ENCODE measurements around the gene BCLAF3. TPM values are rescaled to one million over a fixed set of nuclear protein-coding genes. Genes with fewer than 3 reads are reported as not detected.

Gene BCLAF3
- total and polyA plus RNA-seq, 2 of the 4 experiments (the other 2 are of a cell fraction): 1.6 TPM

DNA sequence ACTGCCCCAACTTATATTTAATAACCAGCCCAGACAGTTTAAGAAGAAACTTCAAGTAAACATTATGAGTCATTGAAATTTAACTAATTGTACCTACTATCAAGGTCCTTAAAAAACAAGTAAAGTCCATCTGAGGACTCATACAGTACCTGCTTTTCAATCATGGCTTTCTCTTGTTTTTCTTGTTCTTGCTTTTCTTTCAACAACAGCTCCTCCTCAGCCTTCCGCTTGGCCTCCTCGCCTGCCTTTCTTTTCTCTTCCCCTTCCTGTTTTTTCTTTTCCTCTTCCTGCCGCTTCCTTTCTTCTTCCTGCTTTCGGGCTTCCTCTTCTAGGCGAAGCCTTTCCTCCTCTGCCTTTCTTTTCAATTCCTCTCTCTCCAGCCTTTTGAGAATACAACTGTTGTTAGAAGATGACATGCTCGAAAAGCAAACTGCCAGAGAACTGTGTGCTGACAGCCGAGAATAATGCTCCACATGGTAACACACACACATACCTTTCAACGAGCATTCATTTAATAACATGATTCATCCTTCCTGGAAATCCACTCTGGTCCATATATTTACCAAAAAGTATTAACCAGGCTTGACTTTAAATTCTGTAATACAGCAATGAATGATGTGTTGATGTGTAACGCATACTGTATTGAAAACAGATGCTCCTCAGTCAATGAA lies 25.2 kb upstream of the BCLAF3 start:
- Histone ChIP-seq H2BK120ac (ENCODE audit: low read depth, low read length) (no peak overlapping the region), H2BK5ac (ENCODE audit: low read depth, low read length, poor library complexity, severe bottlenecking) (no peak overlapping the region), H3K79me1 (ENCODE audit: low read depth in 1 of 2, low read length in 2 of 2) (no peaks in the 10 kb centered on the region), H3K9ac (ENCODE audit: low read depth, low read length) (no peak overlapping the region), H3K4me3 (ENCODE audit: insufficient read depth, low read depth, low read length) (no peak overlapping the region), H3K4me1 (ENCODE audit: control insufficient read depth, insufficient read depth, low read length) (no peaks in the 10 kb centered on the region), H4K5ac (ENCODE audit: low read depth, low read length) (no peak overlapping the region), H3K4me2 (ENCODE audit: low read depth, low read length) (no peak overlapping the region), H3K27me3 (ENCODE audit: control insufficient read depth, insufficient read depth, low read length) (peaks cover 12% of the 10 kb centered on the region), H2AK5ac (ENCODE audit: low read depth, low read length) (no peak overlapping the region), H3K9me3 (ENCODE audit: control insufficient read depth, insufficient read depth, low read length) (peaks cover 13% of the 10 kb centered on the region), H3K56ac (ENCODE audit: extremely low read depth, insufficient read depth, low read length) (no peak overlapping the region), H2BK15ac (ENCODE audit: low read depth, low read length) (no peak overlapping the region), H3K4ac (ENCODE audit: low read depth, low read length) (no peak overlapping the region), H4K8ac (ENCODE audit: low read depth in 2 of 2, low read length in 2 of 2) (no peak overlapping the region), H2AK9ac (replicated peaks; ENCODE audit: low read depth, low read length, poor library complexity) (no peak overlapping the region), H4K91ac (ENCODE audit: insufficient read depth, low read depth, low read length) (no peak overlapping the region), H3K9me1 (ENCODE audit: insufficient read depth, low read length) (no peaks in the 10 kb centered on the region), H2BK20ac (ENCODE audit: low read depth, low read length) (no peak overlapping the region), H2AFZ (replicated peaks; ENCODE audit: low read length, poor library complexity) (no peak overlapping the region), H3K23ac (ENCODE audit: low read depth, low read length) (no peak overlapping the region), H3K18ac (ENCODE audit: low read depth, low read length) (no peak overlapping the region), H3K14ac (replicated peaks; ENCODE audit: low read depth, low read length) (no peak overlapping the region), H3K36me3 (ENCODE audit: control insufficient read depth, insufficient read depth, low read length) (no peaks in the 10 kb centered on the region), H3K27ac (ENCODE audit: insufficient read depth, low read length) (no peak overlapping the region), H4K20me1 (ENCODE audit: insufficient read depth, low read length) (no peaks in the 10 kb centered on the region)
- DNase-seq (no peak), ATAC-seq (ENCODE audit: low read depth) (no peak)
- in situ Hi-C loops (cut with MboI; ENCODE audit: low sequenced_read_pairs) (no loop called here), intact Hi-C loops (cut with micrococcal nuclease) (no loop called here), dilution Hi-C loops (cut with HindIII; ENCODE audit: low sequenced_read_pairs, unreplicated experiment) (no loop called here)
- WGBS, 2 experiments (ENCODE audit: extremely low coverage in 2 of 2, insufficient read length in 1 of 2): no CpG with 5 or more reads among the region's 9 CpGs
- POLR2A ChIA-PET (ENCODE audit: unreplicated experiment): no interaction called here
- no TSS peak for BruUV-seq (replicated peaks)
- TF ChIP-seq RFX5 (IDR thresholded peaks at IDR 0.05; ENCODE audit: low read depth, low read length) (no peak), FOS (IDR thresholded peaks at IDR 0.05; ENCODE audit: low read depth, low read length) (no peak), MXI1 (IDR thresholded peaks at IDR 0.05; ENCODE audit: borderline replicate concordance, low read depth, low read length) (no peak), POLR2A (IDR thresholded peaks at IDR 0.05; ENCODE audit: low read depth, low read length) (no peak), MAFK (IDR thresholded peaks at IDR 0.05; ENCODE audit: low read depth, low read length) (no peak), NFE2L2 (IDR thresholded peaks at IDR 0.05; ENCODE audit: low read depth, low read length) (no peak), BHLHE40 (IDR thresholded peaks at IDR 0.05; ENCODE audit: low read depth, low read length) (no peak), CEBPB (IDR thresholded peaks at IDR 0.05; ENCODE audit: low read depth, low read length) (no peak), RCOR1 (IDR thresholded peaks at IDR 0.05; ENCODE audit: insufficient replicate concordance, low read length) (no peak), SMC3 (IDR thresholded peaks at IDR 0.05; ENCODE audit: low read depth, low read length) (no peak), CHD1 (IDR thresholded peaks at IDR 0.05; ENCODE audit: low read depth, low read length) (no peak), RAD21 (IDR thresholded peaks at IDR 0.05; ENCODE audit: low read length) (no peak), MAZ (IDR thresholded peaks at IDR 0.05; ENCODE audit: borderline replicate concordance, low read depth, low read length) (no peak)
- TF ChIP-seq, protein P1, sequence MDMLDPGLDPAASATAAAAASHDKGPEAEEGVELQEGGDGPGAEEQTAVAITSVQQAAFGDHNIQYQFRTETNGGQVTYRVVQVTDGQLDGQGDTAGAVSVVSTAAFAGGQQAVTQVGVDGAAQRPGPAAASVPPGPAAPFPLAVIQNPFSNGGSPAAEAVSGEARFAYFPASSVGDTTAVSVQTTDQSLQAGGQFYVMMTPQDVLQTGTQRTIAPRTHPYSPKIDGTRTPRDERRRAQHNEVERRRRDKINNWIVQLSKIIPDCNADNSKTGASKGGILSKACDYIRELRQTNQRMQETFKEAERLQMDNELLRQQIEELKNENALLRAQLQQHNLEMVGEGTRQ (IDR thresholded peaks at IDR 0.05; ENCODE audit: low read depth, low read length): no peak
- TF ChIP-seq, protein P2, sequence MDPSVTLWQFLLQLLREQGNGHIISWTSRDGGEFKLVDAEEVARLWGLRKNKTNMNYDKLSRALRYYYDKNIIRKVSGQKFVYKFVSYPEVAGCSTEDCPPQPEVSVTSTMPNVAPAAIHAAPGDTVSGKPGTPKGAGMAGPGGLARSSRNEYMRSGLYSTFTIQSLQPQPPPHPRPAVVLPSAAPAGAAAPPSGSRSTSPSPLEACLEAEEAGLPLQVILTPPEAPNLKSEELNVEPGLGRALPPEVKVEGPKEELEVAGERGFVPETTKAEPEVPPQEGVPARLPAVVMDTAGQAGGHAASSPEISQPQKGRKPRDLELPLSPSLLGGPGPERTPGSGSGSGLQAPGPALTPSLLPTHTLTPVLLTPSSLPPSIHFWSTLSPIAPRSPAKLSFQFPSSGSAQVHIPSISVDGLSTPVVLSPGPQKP (IDR thresholded peaks at IDR 0.05; ENCODE audit: borderline replicate concordance, low read depth, low read length): no peak
- TF ChIP-seq, protein P3, sequence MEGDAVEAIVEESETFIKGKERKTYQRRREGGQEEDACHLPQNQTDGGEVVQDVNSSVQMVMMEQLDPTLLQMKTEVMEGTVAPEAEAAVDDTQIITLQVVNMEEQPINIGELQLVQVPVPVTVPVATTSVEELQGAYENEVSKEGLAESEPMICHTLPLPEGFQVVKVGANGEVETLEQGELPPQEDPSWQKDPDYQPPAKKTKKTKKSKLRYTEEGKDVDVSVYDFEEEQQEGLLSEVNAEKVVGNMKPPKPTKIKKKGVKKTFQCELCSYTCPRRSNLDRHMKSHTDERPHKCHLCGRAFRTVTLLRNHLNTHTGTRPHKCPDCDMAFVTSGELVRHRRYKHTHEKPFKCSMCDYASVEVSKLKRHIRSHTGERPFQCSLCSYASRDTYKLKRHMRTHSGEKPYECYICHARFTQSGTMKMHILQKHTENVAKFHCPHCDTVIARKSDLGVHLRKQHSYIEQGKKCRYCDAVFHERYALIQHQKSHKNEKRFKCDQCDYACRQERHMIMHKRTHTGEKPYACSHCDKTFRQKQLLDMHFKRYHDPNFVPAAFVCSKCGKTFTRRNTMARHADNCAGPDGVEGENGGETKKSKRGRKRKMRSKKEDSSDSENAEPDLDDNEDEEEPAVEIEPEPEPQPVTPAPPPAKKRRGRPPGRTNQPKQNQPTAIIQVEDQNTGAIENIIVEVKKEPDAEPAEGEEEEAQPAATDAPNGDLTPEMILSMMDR (conservative IDR thresholded peaks at IDR 0.05; ENCODE audit: low read depth, low read length): no peak
- CTCF ChIA-PET: interaction anchor here (1.1 kb wide), 1 partner anchor 80 kb away, joined by 3 read pairs; no protein-coding TSS in a partner anchor
